OCI-LY7 (cell line): ENCODE measurements around the gene BTRC. TPM values are rescaled to one million over a fixed set of nuclear protein-coding genes. Genes with fewer than 3 reads are reported as not detected.

Source experiments
- BruUV-seq: library from RNA; stranded (reverse); fragments of 400-500 nt; replicated peaks from 2 replicates; lab custom pipeline; 2021; lab: Mats Ljungman, UMichigan
- CTCF ChIA-PET: fragments of 300-600 bp; sonication (Branson Sonifier 250); formaldehyde crosslinking; loops from one replicate; lab custom pipeline; 2022; ENCODE audit warnings: antibody characterized with exemption; ENCODE audit not compliant: unreplicated experiment; lab: Charles Lee
- POLR2A ChIA-PET: fragments of 300-600 bp; sonication (Branson Sonifier 250); formaldehyde crosslinking; loops from one replicate; lab custom pipeline; 2022; ENCODE audit warnings: antibody characterized with exemption; lab: Charles Lee
- DNase-seq: peaks from one replicate; pipeline ENCODE4 v3.0.0-alpha.2; 2015; ENCODE audit warnings: low spot score
- H2AFZ ChIP-seq: fragments of 200-600 bp; sonication (generic), shearing (Covaris generic); 2 replicates; pipeline ENCODE4 v1.6.1; 2014; ENCODE audit warnings: mild to moderate bottlenecking, antibody characterized with exemption, low read length, moderate library complexity
- H3K27ac ChIP-seq: fragments of 200-600 bp; sonication (generic); 2 replicates; pipeline ENCODE4 v1.5.1; 2014; ENCODE audit warnings: mixed run types, low read depth, mild to moderate bottlenecking, moderate library complexity, low read length, inconsistent platforms; ENCODE audit not compliant: poor library complexity, severe bottlenecking
- H3K36me3 ChIP-seq: fragments of 200-600 bp; sonication (generic); 2 replicates; pipeline ENCODE4 v1.6.1; 2014; ENCODE audit warnings: mild to moderate bottlenecking, antibody characterized with exemption, low read length, moderate library complexity, mixed read lengths; ENCODE audit not compliant: insufficient read depth
- H3K4me1 ChIP-seq: fragments of 200-600 bp; sonication (generic); 2 replicates; pipeline ENCODE4 v1.5.1; 2014; ENCODE audit warnings: mild to moderate bottlenecking, low read length; ENCODE audit not compliant: insufficient read depth, poor library complexity, severe bottlenecking
- H3K4me2 ChIP-seq: fragments of 200-600 bp; sonication (generic); 2 replicates; pipeline ENCODE4 v1.6.1; 2014; ENCODE audit warnings: mild to moderate bottlenecking, low read length
- H3K4me3 ChIP-seq: fragments of 200-600 bp; sonication (generic); 2 replicates; pipeline ENCODE4 v1.5.1; 2014; ENCODE audit warnings: mild to moderate bottlenecking, low read depth, low read length; ENCODE audit not compliant: poor library complexity, severe bottlenecking
- H3K79me2 ChIP-seq: fragments of 200-600 bp; sonication (generic); 2 replicates; pipeline ENCODE4 v1.6.1; 2016; ENCODE audit warnings: low read depth, mild to moderate bottlenecking, low read length, moderate library complexity, mixed read lengths; ENCODE audit not compliant: insufficient read depth
- H3K9me2 ChIP-seq: fragments of 200-600 bp; sonication (generic); 2 replicates; pipeline ENCODE4 v1.6.1; 2016; ENCODE audit warnings: mild to moderate bottlenecking, low read length, mixed read lengths; ENCODE audit not compliant: insufficient read depth
- H3K9me3 ChIP-seq: fragments of 200-600 bp; sonication (generic); 2 replicates; pipeline ENCODE4 v1.6.1; 2014; ENCODE audit warnings: mild to moderate bottlenecking, mixed run types, low read length, mixed read lengths
- H4K20me1 ChIP-seq: fragments of 200-600 bp; sonication (generic); 2 replicates; pipeline ENCODE4 v1.6.1; 2014; ENCODE audit warnings: mild to moderate bottlenecking, antibody characterized with exemption, low read length, moderate library complexity, mixed read lengths; ENCODE audit not compliant: insufficient read depth
- CTCF ChIP-seq: fragments of 200-600 bp; sonication (generic); conservative IDR thresholded peaks from 2 replicates; pipeline ENCODE4 v1.5.1; 2014; ENCODE audit warnings: mild to moderate bottlenecking, antibody characterized with exemption, low read length, moderate library complexity, mixed read lengths
- EZH2phosphoT487 ChIP-seq: fragments of 200-600 bp; sonication (generic); IDR thresholded peaks from 2 replicates; pipeline ENCODE4 v1.6.1; 2018; ENCODE audit warnings: low read depth, borderline replicate concordance, mild to moderate bottlenecking, mixed run types, antibody characterized with exemption, low read length, moderate library complexity, mixed read lengths
- intact Hi-C: fragments of 100-400 bp; cut with micrococcal nuclease; formaldehyde crosslinking; loops from one replicate; pipeline ENCODE4 v1.10.0; 2022; ENCODE audit not compliant: unreplicated experiment
- total RNA-seq, 2 experiments: library from RNA; depleted of rRNA in 1 of 2; stranded (reverse); fragments of >200 nt in 1 of 2; shearing (Covaris generic) in 1 of 2; gene quantifications; 2 replicates each; pipeline ENCODE4 v1.2.3, GENCODE V29; 2014 to 2022

The BTRC gene
- total RNA-seq, 2 experiments from 2014 or later, result 6.1 to 17.8 TPM

GRCh38 chr10:101337836-101338235, 16.1 kb upstream of the BTRC start:
- Histone ChIP-seq H3K4me2 (no peak overlapping the region), H3K36me3 (no peaks in the 10 kb centered on the region), H3K9me3 (no peaks in the 10 kb centered on the region), H3K9me2 (no peaks in the 10 kb centered on the region), H2AFZ (no peak overlapping the region), H3K4me3 (no peak overlapping the region), H3K4me1 (no peaks in the 10 kb centered on the region), H3K27ac (no peak overlapping the region), H3K79me2 (no peaks in the 10 kb centered on the region), H4K20me1 (no peaks in the 10 kb centered on the region)
- ChIA-PET CTCF (interaction anchor here (0.6 kb wide), 1 partner anchor 104 kb away, joined by 3 read pairs; no protein-coding TSS in a partner anchor), POLR2A (interaction anchor here (0.6 kb wide), 2 partner anchors 125 to 1527 kb away, joined by 4 to 6 read pairs; no protein-coding TSS in a partner anchor)
- no peak for DNase-seq
- intact Hi-C loops, result no loop called here
- no TSS peak for BruUV-seq
- no peak for TF ChIP-seq CTCF
- TF ChIP-seq EZH2phosphoT487, result no peak

GRCh38 chr10:101341438-101341837, 12.5 kb upstream of the BTRC start:
- no TSS peak for BruUV-seq
- TF ChIP-seq EZH2phosphoT487, result no peak
- no peak for TF ChIP-seq CTCF
- Histone ChIP-seq H4K20me1 (no peaks in the 10 kb centered on the region), H3K9me2 (no peaks in the 10 kb centered on the region), H3K36me3 (no peaks in the 10 kb centered on the region), H3K9me3 (no peaks in the 10 kb centered on the region), H2AFZ (no peak overlapping the region), H3K4me1 (no peaks in the 10 kb centered on the region), H3K4me3 (no peak overlapping the region), H3K27ac (no peak overlapping the region), H3K4me2 (no peak overlapping the region), H3K79me2 (no peaks in the 10 kb centered on the region)
- CTCF ChIA-PET, result no interaction called here
- intact Hi-C loops, result no loop called here
- DNase-seq, result no peak
- POLR2A ChIA-PET, result no interaction called here

GRCh38 chr10:101346177-101346576, 7.8 kb upstream of the BTRC start:
- ChIA-PET POLR2A (no interaction called here), CTCF (no interaction called here)
- H3K27ac ChIP-seq, result no peak overlapping the region
- DNase-seq, result no peak
- intact Hi-C loops, result no loop called here
- H3K36me3 ChIP-seq, result no peaks in the 10 kb centered on the region
- H3K4me3 ChIP-seq, result no peak overlapping the region
- H3K4me1 ChIP-seq, result no peaks in the 10 kb centered on the region
- no peaks in the 10 kb centered on the region for H3K9me3 ChIP-seq
- TF ChIP-seq CTCF (no peak), EZH2phosphoT487 (no peak)
- H3K9me2 ChIP-seq, result no peaks in the 10 kb centered on the region
- no peak overlapping the region for H3K4me2 ChIP-seq
- no peak overlapping the region for H2AFZ ChIP-seq
- no TSS peak for BruUV-seq
- no peaks in the 10 kb centered on the region for H4K20me1 ChIP-seq
- no peaks in the 10 kb centered on the region for H3K79me2 ChIP-seq
